Neural cell (in vitro differentiated cells): ENCODE data around the gene CDH4. TPM values are rescaled to one million over a fixed set of nuclear protein-coding genes. Genes with fewer than 3 reads are reported as not detected.
"Not testable (repeated sequence)": the region's sequence is repeated elsewhere in the genome, so short reads cannot be mapped to it uniquely, and the experiment has no call there.

Experiments used
- H2AFZ ChIP-seq: fragments of 200-600, 300-800 bp; sonication (generic), shearing (Covaris generic); 2 replicates; pipeline ENCODE4 v1.6.0; 2014; ENCODE audit warnings: low read depth, mild to moderate bottlenecking, antibody characterized with exemption, low read length, moderate library complexity
- H3F3A ChIP-seq: fragments of 200-600 bp; shearing (Covaris generic); 2 replicates; pipeline ENCODE4 v1.6.1; 2016; ENCODE audit warnings: mild to moderate bottlenecking, moderate library complexity, mixed read lengths, antibody characterized with exemption, low read length; ENCODE audit not compliant: insufficient read depth, poor library complexity, severe bottlenecking
- H3K27ac ChIP-seq: fragments of 200-600, 300-800 bp; sonication (generic), shearing (Covaris generic); 2 replicates; pipeline ENCODE4 v1.5.1; 2014; ENCODE audit warnings: mild to moderate bottlenecking, low read length, moderate library complexity
- H3K27me3 ChIP-seq: fragments of 300-800, 200-600 bp; sonication (generic), shearing (Covaris generic); 2 replicates; pipeline ENCODE4 v1.6.0; 2014; ENCODE audit warnings: mild to moderate bottlenecking, low read depth, low read length, moderate library complexity; ENCODE audit not compliant: insufficient read depth
- H3K36me3 ChIP-seq: fragments of 300-800, 200-600 bp; sonication (generic), shearing (Covaris generic); 2 replicates; pipeline ENCODE4 v1.5.1; 2014; ENCODE audit warnings: mild to moderate bottlenecking, antibody characterized with exemption, low read length, moderate library complexity; ENCODE audit not compliant: insufficient read depth
- H3K4me2 ChIP-seq: fragments of 300-800, 200-600 bp; sonication (generic), shearing (Covaris generic); 2 replicates; pipeline ENCODE4 v1.6.0; 2014; ENCODE audit warnings: mild to moderate bottlenecking, low read length
- H3K4me3 ChIP-seq: fragments of 300-800, 200-600 bp; sonication (generic), shearing (Covaris generic); 2 replicates; pipeline ENCODE4 v1.5.1; 2014; ENCODE audit warnings: mild to moderate bottlenecking, low read length, moderate library complexity
- H3K79me2 ChIP-seq: fragments of 200-600 bp; shearing (Covaris generic); replicated peaks from 2 replicates; pipeline ENCODE4 v1.6.0; 2014; ENCODE audit warnings: mild to moderate bottlenecking, low read length, moderate library complexity; ENCODE audit not compliant: insufficient read depth
- H3K9ac ChIP-seq: fragments of 300-800, 200-600 bp; sonication (generic), shearing (Covaris generic); 2 replicates; pipeline ENCODE4 v1.6.1; 2016; ENCODE audit warnings: mild to moderate bottlenecking, low read length, mixed read lengths
- H3K9me2 ChIP-seq: fragments of 200-600 bp; shearing (Covaris generic); 2 replicates; pipeline ENCODE4 v1.6.1; 2016; ENCODE audit warnings: mild to moderate bottlenecking, low read length, mixed read lengths; ENCODE audit not compliant: insufficient read depth
- H3K9me3 ChIP-seq: fragments of 200-600, 300-800 bp; sonication (generic), shearing (Covaris generic); 2 replicates; pipeline ENCODE4 v1.6.1; 2016; ENCODE audit warnings: mild to moderate bottlenecking, mixed run types, low read length, moderate library complexity, mixed read lengths
- H4K20me1 ChIP-seq: fragments of 200-600 bp; shearing (Covaris generic); 2 replicates; pipeline ENCODE4 v1.6.1; 2016; ENCODE audit warnings: mild to moderate bottlenecking, mixed run types; ENCODE audit not compliant: insufficient read depth
- EP300 ChIP-seq: fragments of 450-650 bp; conservative IDR thresholded peaks from 2 replicates; pipeline ENCODE4 v1.6.1; 2014; ENCODE audit warnings: antibody characterized with exemption, mild to moderate bottlenecking, moderate library complexity; ENCODE audit not compliant: poor library complexity, severe bottlenecking
- EZH2 ChIP-seq: fragments of 200-600, 300-800 bp; shearing (Covaris generic), sonication (generic); IDR thresholded peaks from 2 replicates; pipeline ENCODE4 v1.6.1; 2014; ENCODE audit warnings: antibody characterized with exemption, low read length, borderline replicate concordance, mild to moderate bottlenecking; ENCODE audit not compliant: insufficient read depth, poor library complexity, severe bottlenecking
- MXI1 ChIP-seq: fragments of 450-650 bp; conservative IDR thresholded peaks from 2 replicates; pipeline ENCODE4 v1.6.1; 2014; ENCODE audit warnings: antibody characterized with exemption, mild to moderate bottlenecking; ENCODE audit not compliant: poor library complexity, severe bottlenecking
- POLR2AphosphoS5 ChIP-seq: IDR thresholded peaks from 2 replicates; pipeline ENCODE4 v1.6.1; 2012
- RAD21 ChIP-seq: fragments of 450-650 bp; conservative IDR thresholded peaks from 2 replicates; pipeline ENCODE4 v1.6.1; 2014; ENCODE audit warnings: antibody characterized with exemption, mild to moderate bottlenecking, moderate library complexity
- SMC3 ChIP-seq: fragments of 450-650 bp; conservative IDR thresholded peaks from 2 replicates; pipeline ENCODE4 v1.6.1; 2014; ENCODE audit warnings: antibody characterized with exemption, mild to moderate bottlenecking, moderate library complexity; ENCODE audit not compliant: poor library complexity
- TAF1 ChIP-seq: IDR thresholded peaks from 2 replicates; pipeline ENCODE4 v1.6.1; 2012; ENCODE audit warnings: low read depth
- polyA plus RNA-seq: library from polyadenylated mRNA; depleted of rRNA; stranded (reverse); fragments of >200 nt; gene quantifications from 2 replicates; pipeline ENCODE4 v1.2.3, GENCODE V29; 2014
- TF ChIP-seq, protein P1 (sequence below): fragments of 450-650 bp; IDR thresholded peaks from 2 replicates; pipeline ENCODE4 v1.5.1; 2014; ENCODE audit warnings: antibody characterized with exemption, mild to moderate bottlenecking, moderate library complexity; ENCODE audit not compliant: poor library complexity, severe bottlenecking
- TF ChIP-seq, protein P2 (sequence below): IDR thresholded peaks from 2 replicates; pipeline ENCODE4 v1.6.1; 2012; ENCODE audit warnings: borderline replicate concordance

CDH4 gene
- polyA plus RNA-seq, 1 donor from 2014 or later: 24.6 TPM

DNA sequence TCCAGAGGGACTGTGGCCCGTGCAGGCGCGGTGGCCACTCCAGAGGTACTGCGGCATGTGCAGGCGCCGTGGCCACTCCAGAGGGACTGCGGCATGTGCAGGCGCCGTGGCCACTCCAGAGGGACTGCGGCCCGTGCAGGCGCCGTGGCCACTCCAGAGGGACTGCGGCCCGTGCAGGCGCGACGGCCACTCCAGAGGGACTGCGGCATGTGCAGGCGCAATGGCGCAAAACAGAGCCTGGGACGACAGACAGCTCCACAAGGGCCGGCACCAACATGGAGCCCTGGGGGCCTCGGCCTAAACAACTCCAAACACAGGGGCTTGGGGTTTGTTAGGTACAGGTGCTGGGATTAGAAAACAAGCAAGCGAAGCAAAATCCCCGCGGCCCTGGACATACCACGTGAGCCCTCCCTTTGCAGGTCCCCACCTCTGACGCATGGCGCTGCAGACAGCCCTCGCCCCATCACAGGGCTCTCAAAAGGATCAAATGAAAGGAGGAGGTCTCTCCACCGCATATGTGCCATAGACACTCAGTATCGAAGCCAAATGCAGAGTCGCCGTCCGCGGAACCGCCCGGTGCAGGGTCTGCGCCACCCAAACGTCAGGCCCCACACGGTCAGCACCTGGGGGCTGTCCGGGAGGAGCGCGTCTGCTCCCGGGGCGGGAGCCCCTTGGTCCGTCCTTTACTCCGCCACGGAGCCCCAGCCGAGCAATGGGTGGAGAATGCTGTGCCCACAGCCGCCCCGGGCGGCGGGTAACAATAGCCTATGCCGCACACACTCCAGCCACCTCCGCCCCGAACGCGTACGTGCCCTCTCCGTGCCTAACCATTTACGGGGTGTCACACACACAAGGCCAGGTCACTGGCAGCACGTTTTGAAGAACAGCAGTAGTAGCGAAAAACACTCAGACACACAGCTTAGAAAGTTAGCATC is 727.9 kb downstream of the CDH4 start:
- H3K9ac ChIP-seq: no peak overlapping the region
- H3K79me2 ChIP-seq: no peaks in the 10 kb centered on the region
- TF ChIP-seq, protein P1, sequence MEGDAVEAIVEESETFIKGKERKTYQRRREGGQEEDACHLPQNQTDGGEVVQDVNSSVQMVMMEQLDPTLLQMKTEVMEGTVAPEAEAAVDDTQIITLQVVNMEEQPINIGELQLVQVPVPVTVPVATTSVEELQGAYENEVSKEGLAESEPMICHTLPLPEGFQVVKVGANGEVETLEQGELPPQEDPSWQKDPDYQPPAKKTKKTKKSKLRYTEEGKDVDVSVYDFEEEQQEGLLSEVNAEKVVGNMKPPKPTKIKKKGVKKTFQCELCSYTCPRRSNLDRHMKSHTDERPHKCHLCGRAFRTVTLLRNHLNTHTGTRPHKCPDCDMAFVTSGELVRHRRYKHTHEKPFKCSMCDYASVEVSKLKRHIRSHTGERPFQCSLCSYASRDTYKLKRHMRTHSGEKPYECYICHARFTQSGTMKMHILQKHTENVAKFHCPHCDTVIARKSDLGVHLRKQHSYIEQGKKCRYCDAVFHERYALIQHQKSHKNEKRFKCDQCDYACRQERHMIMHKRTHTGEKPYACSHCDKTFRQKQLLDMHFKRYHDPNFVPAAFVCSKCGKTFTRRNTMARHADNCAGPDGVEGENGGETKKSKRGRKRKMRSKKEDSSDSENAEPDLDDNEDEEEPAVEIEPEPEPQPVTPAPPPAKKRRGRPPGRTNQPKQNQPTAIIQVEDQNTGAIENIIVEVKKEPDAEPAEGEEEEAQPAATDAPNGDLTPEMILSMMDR: no peak
- TF ChIP-seq RAD21: no peak
- no peak for TF ChIP-seq EZH2
- no peak overlapping the region for H3K4me3 ChIP-seq
- H3F3A ChIP-seq: no peaks in the 10 kb centered on the region
- H3K9me3 ChIP-seq: no peaks in the 10 kb centered on the region
- no peaks in the 10 kb centered on the region for H3K9me2 ChIP-seq
- no peaks in the 10 kb centered on the region for H3K36me3 ChIP-seq
- no peaks in the 10 kb centered on the region for H4K20me1 ChIP-seq
- no peak overlapping the region for H3K4me2 ChIP-seq
- no peak overlapping the region for H3K27ac ChIP-seq
- H2AFZ ChIP-seq: no peak overlapping the region
- no peaks in the 10 kb centered on the region for H3K27me3 ChIP-seq

DNA sequence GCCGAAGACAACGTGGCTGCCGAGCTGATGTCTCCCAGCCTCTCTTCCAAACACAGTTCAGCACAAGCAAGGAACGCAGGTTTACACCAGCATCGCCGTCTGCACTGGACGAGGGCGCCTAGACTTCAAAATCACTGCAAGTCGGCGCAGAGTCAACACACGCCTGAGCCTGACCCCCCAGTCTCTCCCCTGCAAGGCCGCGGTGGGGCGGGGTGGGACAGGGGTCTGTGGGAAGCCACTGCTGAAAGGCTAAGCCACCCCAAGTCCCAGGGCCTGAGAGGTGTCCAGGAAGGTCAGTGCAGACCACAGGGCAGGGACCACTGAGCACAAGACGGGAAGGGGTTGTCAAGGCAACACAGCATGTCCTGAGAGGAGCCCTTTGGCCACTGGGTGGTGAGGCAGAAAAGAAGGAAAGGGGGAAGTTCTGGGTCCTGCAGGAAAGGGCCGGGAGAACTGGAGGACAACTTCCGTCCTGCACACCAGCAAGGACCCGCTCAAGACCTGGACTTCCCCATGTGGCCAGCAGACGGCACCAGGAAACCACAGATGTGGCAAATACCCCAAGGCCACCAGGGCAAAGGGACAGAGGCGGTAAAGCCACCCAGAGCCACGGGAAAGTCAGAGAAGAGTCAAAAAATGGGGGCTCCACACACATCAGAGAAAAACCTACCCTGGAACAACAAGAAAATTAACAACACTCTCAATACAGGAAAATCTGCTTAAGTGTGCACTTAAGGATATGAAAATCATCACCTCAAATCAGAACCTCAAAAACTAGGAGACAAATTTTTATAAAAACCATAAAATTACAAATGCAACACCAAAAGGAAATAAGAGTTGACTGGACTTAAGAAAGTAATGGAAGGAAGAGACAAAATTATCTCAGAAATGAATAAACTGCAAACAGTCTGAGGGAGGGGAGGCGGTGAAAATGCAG is 728.9 kb downstream of the CDH4 start:
- H3K27me3 ChIP-seq: no peaks in the 10 kb centered on the region
- H3K9me2 ChIP-seq: no peaks in the 10 kb centered on the region
- no peaks in the 10 kb centered on the region for H3K79me2 ChIP-seq
- H3K27ac ChIP-seq: no peak overlapping the region
- H2AFZ ChIP-seq: no peak overlapping the region
- no peak overlapping the region for H3K4me2 ChIP-seq
- H3K9me3 ChIP-seq: no peaks in the 10 kb centered on the region
- no peak overlapping the region for H3K4me3 ChIP-seq
- H3K36me3 ChIP-seq: no peaks in the 10 kb centered on the region
- TF ChIP-seq RAD21 (no peak), TAF1 (no peak), EZH2 (no peak), EP300 (no peak), MXI1 (no peak), POLR2AphosphoS5 (no peak), SMC3 (no peak)
- TF ChIP-seq, protein P2, sequence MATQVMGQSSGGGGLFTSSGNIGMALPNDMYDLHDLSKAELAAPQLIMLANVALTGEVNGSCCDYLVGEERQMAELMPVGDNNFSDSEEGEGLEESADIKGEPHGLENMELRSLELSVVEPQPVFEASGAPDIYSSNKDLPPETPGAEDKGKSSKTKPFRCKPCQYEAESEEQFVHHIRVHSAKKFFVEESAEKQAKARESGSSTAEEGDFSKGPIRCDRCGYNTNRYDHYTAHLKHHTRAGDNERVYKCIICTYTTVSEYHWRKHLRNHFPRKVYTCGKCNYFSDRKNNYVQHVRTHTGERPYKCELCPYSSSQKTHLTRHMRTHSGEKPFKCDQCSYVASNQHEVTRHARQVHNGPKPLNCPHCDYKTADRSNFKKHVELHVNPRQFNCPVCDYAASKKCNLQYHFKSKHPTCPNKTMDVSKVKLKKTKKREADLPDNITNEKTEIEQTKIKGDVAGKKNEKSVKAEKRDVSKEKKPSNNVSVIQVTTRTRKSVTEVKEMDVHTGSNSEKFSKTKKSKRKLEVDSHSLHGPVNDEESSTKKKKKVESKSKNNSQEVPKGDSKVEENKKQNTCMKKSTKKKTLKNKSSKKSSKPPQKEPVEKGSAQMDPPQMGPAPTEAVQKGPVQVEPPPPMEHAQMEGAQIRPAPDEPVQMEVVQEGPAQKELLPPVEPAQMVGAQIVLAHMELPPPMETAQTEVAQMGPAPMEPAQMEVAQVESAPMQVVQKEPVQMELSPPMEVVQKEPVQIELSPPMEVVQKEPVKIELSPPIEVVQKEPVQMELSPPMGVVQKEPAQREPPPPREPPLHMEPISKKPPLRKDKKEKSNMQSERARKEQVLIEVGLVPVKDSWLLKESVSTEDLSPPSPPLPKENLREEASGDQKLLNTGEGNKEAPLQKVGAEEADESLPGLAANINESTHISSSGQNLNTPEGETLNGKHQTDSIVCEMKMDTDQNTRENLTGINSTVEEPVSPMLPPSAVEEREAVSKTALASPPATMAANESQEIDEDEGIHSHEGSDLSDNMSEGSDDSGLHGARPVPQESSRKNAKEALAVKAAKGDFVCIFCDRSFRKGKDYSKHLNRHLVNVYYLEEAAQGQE: no peak
- TF ChIP-seq, protein P1: no peak
- H3K9ac ChIP-seq: no peak overlapping the region
- H4K20me1 ChIP-seq: no peaks in the 10 kb centered on the region
- no peaks in the 10 kb centered on the region for H3F3A ChIP-seq

DNA sequence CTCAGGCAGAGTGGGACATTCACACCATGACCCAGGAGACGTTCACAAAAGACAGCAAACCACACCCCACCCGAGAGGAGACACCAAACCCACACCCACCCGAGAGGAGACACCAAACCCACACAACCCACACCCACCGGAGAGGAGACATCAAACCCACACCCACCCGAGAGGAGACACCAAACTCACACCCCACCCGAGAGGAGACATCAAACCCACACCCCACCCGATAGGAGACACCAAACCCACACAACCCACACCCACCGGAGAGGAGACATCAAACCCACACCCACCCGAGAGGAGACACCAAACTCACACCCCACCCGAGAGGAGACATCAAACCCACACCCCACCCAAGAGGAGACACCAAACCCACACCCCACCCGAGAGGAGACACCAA is 729.6 kb downstream of the CDH4 start:
- H3K27ac ChIP-seq, H3K4me3 ChIP-seq, H3F3A ChIP-seq, H3K4me2 ChIP-seq, H3K9ac ChIP-seq, H3K9me3 ChIP-seq, H2AFZ ChIP-seq, H3K27me3 ChIP-seq, H4K20me1 ChIP-seq, H3K36me3 ChIP-seq, H3K79me2 ChIP-seq, H3K9me2 ChIP-seq: not testable (repeated sequence)
